BJ (cell line): Measurements from ENCODE around the gene MUTYH. TPM values are rescaled to one million over a fixed set of nuclear protein-coding genes. Genes with fewer than 3 reads are reported as not detected.

Experiments
- CTCF ChIA-PET: fragments of 350-600 bp; formaldehyde crosslinking; extraction: SDS; loops from one replicate; lab custom pipeline; 2021; ENCODE audit warnings: antibody characterized with exemption, inconsistent platforms; lab: Yijun Ruan, JAX
- POLR2A ChIA-PET: fragments of 300-600 bp; sonication (Branson Sonifier 250); formaldehyde crosslinking; extraction: SDS; loops from one replicate; lab custom pipeline; 2021; ENCODE audit warnings: antibody characterized with exemption; lab: Charles Lee
- DNase-seq: peaks from one replicate; pipeline ENCODE4 v3.0.0-alpha.2; 2011; ENCODE audit warnings: low read depth
- H3K27me3 ChIP-seq: 2 replicates; pipeline ENCODE4 v1.6.0; 2011; ENCODE audit warnings: low read length; ENCODE audit not compliant: control insufficient read depth, insufficient read depth
- H3K36me3 ChIP-seq: 2 replicates; pipeline ENCODE4 v1.5.1; 2011; ENCODE audit warnings: low read length; ENCODE audit not compliant: control insufficient read depth, insufficient read depth
- H3K4me3 ChIP-seq: 2 replicates; pipeline ENCODE4 v1.5.1; 2011; ENCODE audit warnings: low read depth, mild to moderate bottlenecking, control low read depth, low read length
- CTCF ChIP-seq: IDR thresholded peaks from 2 replicates; pipeline ENCODE4 v1.5.1; 2011; ENCODE audit warnings: low read depth, mild to moderate bottlenecking, control low read depth, inconsistent platforms, low read length, moderate library complexity; ENCODE audit not compliant: insufficient read depth
- polyA plus RNA-seq: library from polyadenylated mRNA; depleted of rRNA; stranded (reverse); fragments of >200 nt; gene quantifications from 2 replicates; pipeline ENCODE4 v1.2.3, GENCODE V29; 2011

The MUTYH gene
- polyA plus RNA-seq, 1 experiment = 11.7 TPM

GRCh38 chr1:45381243-45381642 lies 41.0 kb upstream of the MUTYH start:
- ChIA-PET POLR2A (no interaction called here), CTCF (no interaction called here)
- no peak for DNase-seq
- no peak for TF ChIP-seq CTCF
- no peaks in the 10 kb centered on the region for H3K36me3 ChIP-seq
- H3K27me3 ChIP-seq = no peaks in the 10 kb centered on the region
- H3K4me3 ChIP-seq = no peak overlapping the region

GRCh38 chr1:45380730-45381129 lies 40.5 kb upstream of the MUTYH start:
- no peak for DNase-seq
- POLR2A ChIA-PET = no interaction called here
- Histone ChIP-seq H3K4me3 (no peak overlapping the region), H3K27me3 (no peaks in the 10 kb centered on the region), H3K36me3 (no peaks in the 10 kb centered on the region)
- TF ChIP-seq CTCF = no peak
- CTCF ChIA-PET = no interaction called here

GRCh38 chr1:45380125-45380524 lies 39.9 kb upstream of the MUTYH start:
- CTCF ChIA-PET = no interaction called here
- POLR2A ChIA-PET = no interaction called here
- Histone ChIP-seq H3K36me3 (no peaks in the 10 kb centered on the region), H3K27me3 (no peaks in the 10 kb centered on the region), H3K4me3 (no peak overlapping the region)
- DNase-seq = no peak
- TF ChIP-seq CTCF = no peak

- CTCF ChIA-PET = interaction anchor here (1.7 kb wide), 1 partner anchor 113 kb away, joined by 6 read pairs; no protein-coding TSS in a partner anchor
Measured at GRCh38 chr1:45379524-45379923, 39.3 kb upstream of the MUTYH start.

GRCh38 chr1:45378184-45378583 lies 37.9 kb upstream of the MUTYH start:
- Histone ChIP-seq H3K36me3 (no peaks in the 10 kb centered on the region), H3K4me3 (no peak overlapping the region), H3K27me3 (no peaks in the 10 kb centered on the region)
- ChIA-PET POLR2A (no interaction called here), CTCF (interaction anchor here (1.3 to 1.7 kb wide), 2 partner anchors 18 to 115 kb away, joined by 5 to 6 read pairs; no protein-coding TSS in a partner anchor)
- TF ChIP-seq CTCF = no peak
- no peak for DNase-seq

More at GRCh38 chr1:45379524-45379923, 39.3 kb upstream of the MUTYH start:
- DNase-seq = no peak
- no peak for TF ChIP-seq CTCF
- Histone ChIP-seq H3K36me3 (no peaks in the 10 kb centered on the region), H3K4me3 (no peak overlapping the region), H3K27me3 (no peaks in the 10 kb centered on the region)
- POLR2A ChIA-PET = no interaction called here
